ENCODE data around the gene SYTL3.
"Not testable (repeated sequence)": the region's sequence is repeated elsewhere in the genome, so short reads cannot be mapped to it uniquely, and the experiment has no call there.

The SYTL3 gene

DNA sequence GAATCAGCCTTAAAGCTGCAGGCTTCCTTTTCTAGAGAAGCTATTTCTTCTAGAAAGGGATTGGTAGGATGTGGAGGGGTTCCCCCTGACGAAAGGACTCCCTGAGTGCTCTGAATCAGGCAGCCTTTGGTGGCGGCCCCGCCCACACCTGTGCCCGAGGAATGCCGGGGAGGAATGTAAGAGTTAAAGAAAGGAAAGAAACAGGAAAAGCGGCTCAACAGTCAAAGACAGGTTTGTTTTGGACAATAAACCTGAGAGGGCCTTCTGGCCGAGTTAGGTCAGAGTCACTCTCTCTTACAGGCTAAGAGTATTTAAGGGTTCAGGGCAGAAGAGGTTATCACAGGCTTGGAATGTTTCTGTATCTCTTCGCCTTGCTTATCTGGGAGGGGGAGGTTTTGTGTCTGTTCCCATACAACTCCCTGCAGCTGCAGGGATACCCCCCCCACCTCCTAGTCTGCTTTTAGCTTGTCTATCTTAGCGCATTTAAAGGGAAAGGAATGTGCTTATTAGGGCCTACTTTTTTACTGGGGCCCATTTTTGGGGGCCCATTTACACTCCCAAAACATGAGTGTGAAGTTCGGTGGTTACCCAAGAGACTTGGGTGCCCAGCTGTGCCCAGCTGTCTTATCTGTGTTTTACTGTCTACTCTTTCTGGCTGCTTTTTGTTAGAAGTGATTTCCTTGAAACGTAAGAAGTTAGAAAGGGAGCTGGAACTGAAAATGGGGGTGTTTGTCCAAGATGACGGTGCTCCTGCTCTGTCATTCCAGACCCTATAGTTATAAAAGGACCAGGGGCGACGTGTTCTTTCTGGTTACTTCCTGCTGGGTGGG, 38.1 kb upstream of the SYTL3 start:
- Mint-ChIP-seq H3K9me3 (no peaks in the 10 kb centered on the region), H3K27me3 (no peaks in the 10 kb centered on the region), H3K4me1 (no peaks in the 10 kb centered on the region), H3K36me3 (peaks cover 73% of the 10 kb centered on the region), H3K4me3 (no peak overlapping the region), H3K27ac (peak overlapping the region; percentile 74)
- no peak for DNase-seq
- CTCF ChIA-PET: interaction anchor here (1.5 to 1.6 kb wide), 2 partner anchors 79 to 398 kb away, joined by 3 to 4 read pairs; no protein-coding TSS in a partner anchor

DNA sequence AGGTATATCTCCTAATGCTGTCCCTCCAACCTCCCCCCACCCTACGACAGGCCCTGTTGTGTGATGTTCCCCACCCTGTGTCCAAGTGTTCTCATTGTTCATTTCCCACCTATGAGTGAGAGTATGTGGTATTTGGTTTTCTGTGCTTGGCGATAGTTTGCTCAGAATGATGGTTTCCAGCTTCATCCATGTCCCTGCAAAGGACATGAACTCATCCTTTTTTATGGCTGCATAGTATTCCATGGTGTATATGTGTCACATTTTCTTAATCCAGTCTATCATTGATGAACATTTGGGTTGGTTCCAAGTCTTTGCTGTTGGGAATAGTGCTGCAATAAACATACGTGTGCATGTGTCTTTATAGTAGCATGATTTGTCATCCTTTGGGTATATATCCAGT, 35.2 kb upstream of the SYTL3 start:
- H3K27me3 Mint-ChIP-seq, DNase-seq, H3K4me3 Mint-ChIP-seq, H3K4me1 Mint-ChIP-seq, H3K9me3 Mint-ChIP-seq, CTCF ChIA-PET: not testable (repeated sequence)
- Mint-ChIP-seq H3K36me3 (peaks cover 81% of the 10 kb centered on the region), H3K27ac (peak overlapping the region; percentile 29)

DNA sequence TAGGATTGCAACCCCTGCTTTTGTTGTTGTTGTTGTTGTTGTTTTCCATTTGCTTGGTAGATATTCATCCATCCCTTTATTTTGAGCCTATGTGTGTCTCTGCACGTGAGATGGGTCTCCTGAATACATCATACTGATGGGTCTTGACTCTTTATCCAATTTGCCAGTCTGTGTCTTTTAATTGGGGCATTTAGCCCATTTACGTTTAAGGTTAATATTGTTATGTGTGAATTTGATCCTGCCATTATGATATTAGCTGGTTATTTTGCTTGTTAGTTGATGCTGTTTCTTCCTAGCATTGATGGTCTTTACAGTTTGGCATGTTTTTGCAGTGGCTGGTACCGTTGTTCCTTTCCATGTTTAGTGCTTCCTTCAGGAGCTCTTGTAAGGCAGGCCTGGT, 31.6 kb upstream of the SYTL3 start:
- H3K27ac Mint-ChIP-seq, H3K27me3 Mint-ChIP-seq, H3K4me3 Mint-ChIP-seq, H3K9me3 Mint-ChIP-seq, H3K4me1 Mint-ChIP-seq, CTCF ChIA-PET, DNase-seq: not testable (repeated sequence)
- peaks cover 75% of the 10 kb centered on the region for H3K36me3 Mint-ChIP-seq

DNA sequence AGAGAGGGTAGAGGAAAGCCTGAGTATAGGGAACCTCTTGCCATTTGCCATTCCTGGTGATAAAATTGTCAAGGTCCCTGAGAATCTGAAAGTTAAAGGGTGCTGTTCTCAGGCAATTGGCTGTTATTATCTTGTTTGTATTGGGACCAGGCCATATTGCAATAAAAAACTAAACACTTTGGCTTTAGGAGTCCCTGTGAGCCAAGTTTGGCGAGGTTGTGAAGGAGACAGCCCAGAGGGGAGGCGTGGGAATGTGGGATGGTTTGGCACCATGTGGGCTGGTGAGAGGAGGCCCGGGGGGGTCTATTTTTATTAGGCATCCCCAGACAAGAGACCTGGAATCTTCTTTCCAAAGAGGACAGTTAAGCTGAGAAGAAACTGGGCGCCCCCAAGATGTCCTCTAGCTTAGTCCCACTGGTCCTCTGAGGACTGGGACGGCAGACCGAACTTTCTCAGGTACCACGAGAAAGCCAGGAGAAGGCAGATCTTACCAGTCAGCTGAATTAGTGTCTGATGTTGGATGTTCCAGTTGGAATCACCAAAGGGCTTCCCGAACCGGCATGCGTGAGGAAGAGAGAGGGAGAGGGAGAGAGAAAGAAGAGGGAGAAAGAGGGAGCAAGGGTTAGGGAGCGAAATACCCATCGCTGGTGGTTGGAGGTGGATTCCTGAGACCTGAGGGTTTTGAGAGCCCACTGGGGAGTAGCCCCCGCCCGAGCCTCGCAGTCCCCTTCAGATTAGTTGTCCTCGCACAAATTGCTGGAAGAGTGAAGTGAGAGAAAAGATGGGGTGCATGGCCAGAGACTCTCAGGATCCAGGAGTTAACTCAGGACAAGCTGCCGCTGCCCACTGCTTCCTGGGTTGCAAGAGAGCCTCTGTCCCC, 29.7 kb upstream of the SYTL3 start:
- Mint-ChIP-seq H3K27me3 (no peaks in the 10 kb centered on the region), H3K36me3 (peaks cover 67% of the 10 kb centered on the region), H3K9me3 (no peaks in the 10 kb centered on the region), H3K4me1 (no peaks in the 10 kb centered on the region), H3K27ac (no peak overlapping the region), H3K4me3 (no peak overlapping the region)
- DNase-seq: no peak
- CTCF ChIA-PET: interaction anchor here (0.6 to 0.9 kb wide), 2 partner anchors 15 to 420 kb away, joined by 3 to 4 read pairs; no protein-coding TSS in a partner anchor

DNA sequence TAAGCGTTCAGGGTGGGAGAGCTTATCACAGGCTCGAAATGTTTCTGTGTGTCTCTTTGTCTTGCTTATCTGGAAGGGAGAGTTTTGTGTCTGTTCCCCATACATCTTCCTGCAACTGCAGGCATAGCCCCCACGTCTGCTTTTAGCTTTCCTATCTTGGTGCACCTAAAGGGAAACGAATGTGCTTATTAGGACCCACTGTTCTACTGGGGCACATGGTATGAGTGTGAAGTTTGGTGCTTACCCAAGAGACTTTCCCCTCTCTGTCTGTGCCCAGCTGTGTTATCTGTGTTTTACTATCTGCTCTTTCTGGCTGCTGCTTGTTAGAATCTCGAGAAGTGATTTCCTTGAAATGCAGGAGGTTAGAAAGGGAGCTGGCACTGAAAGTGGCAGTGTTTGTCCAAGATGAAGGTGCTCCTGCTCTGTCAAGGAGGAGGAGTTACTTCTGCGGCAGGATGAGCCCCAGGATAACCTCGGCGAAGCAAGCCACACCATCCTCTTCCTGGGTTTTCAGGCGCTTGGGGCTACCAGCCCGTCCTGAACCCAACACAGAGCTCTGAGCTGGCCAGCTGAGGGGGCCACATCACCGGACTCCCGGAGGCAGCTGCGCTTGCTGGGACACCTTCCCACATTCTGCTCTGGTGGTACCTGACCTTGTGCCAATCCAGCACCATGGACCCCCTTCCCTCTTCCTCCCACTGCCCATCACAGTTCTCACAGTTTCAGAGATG, 28.7 kb upstream of the SYTL3 start:
- Mint-ChIP-seq H3K4me1 (no peaks in the 10 kb centered on the region), H3K4me3 (no peak overlapping the region), H3K9me3 (no peaks in the 10 kb centered on the region), H3K27me3 (no peaks in the 10 kb centered on the region), H3K36me3 (peaks cover 65% of the 10 kb centered on the region), H3K27ac (no peak overlapping the region)
- DNase-seq: no peak
- CTCF ChIA-PET: interaction anchor here (0.6 to 0.9 kb wide), 2 partner anchors 16 to 419 kb away, joined by 3 to 4 read pairs; no protein-coding TSS in a partner anchor

DNA sequence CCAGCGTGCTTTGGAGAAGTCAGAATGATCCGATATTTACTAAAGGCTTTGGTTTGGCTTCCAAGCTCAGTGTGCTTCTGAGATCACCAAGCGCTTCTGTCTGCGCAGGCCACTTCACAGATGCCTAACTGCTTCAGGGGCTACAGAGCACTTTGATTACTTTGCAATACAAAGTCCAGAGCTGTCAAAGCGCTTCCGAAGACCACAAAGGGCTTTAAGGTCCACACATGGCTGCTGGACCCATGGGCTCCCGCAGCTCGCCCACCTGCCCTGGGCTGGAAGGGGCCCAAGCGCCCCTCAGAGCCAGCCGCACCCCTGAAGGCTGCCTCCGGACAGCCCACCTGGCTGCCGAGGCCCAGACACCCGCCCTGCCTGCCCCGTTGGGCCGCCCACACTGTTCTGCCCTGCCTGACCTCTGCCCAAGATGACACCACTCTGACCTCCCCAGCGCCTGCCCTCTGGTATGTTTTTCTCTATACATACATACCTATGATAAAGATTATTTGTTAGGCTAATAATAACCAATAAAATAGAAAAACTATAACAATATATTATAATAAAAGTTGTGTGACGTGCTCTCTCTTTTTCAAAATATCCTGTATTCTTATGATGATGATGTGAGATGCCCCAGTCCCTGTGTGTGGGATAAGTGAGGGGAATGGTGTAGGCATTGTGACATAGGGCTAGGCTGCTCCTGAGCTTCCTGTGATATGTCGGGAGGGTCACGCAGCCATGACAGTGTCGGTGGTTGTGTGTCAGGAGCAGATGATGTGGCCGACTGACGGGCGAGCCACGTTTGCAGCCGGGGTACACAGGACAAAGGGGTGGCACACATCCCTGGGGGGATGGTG, 27.9 kb upstream of the SYTL3 start:
- no peaks in the 10 kb centered on the region for H3K4me1 Mint-ChIP-seq
- no peaks in the 10 kb centered on the region for H3K9me3 Mint-ChIP-seq
- CTCF ChIA-PET: interaction anchor here (0.6 kb wide), 1 partner anchor 69 kb away, joined by 4 read pairs; no protein-coding TSS in a partner anchor
- no peak overlapping the region for H3K4me3 Mint-ChIP-seq
- H3K27me3 Mint-ChIP-seq: no peaks in the 10 kb centered on the region
- DNase-seq: no peak
- peaks cover 61% of the 10 kb centered on the region for H3K36me3 Mint-ChIP-seq
- no peak overlapping the region for H3K27ac Mint-ChIP-seq

DNA sequence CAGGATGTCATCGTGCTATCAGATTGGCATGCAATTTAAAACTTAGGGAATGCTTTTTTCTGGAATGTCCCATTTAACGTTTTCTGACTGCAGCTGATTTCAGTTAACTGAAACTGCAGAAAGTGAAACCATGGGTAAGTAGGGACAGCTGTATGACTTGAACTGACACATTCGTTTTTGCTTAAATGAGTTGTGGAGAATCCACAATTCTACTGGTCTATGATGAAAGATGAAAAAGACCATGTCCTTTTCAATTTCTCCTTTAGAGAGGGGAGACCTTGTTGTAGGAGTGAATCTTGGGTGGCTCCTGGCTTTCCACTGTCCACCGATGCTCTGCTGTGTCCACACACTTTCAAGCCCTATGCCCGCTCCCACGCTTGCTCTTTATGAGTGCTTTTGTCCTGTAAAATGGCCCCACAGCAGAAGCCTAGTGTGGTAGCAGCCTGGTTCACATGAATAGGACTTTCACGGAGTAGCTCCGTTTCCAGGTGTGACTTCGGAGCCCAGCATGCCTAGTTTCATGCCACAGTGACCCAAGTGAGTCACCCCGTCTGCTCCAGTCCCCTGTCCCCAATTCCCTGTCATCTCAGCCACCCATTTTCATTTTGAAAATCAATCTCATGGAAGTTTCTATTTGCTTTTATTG, 27.2 kb upstream of the SYTL3 start:
- no peaks in the 10 kb centered on the region for H3K4me1 Mint-ChIP-seq
- no peak overlapping the region for H3K27ac Mint-ChIP-seq
- no peak overlapping the region for H3K4me3 Mint-ChIP-seq
- no peaks in the 10 kb centered on the region for H3K9me3 Mint-ChIP-seq
- no peaks in the 10 kb centered on the region for H3K27me3 Mint-ChIP-seq
- no peak for DNase-seq
- H3K36me3 Mint-ChIP-seq: peaks cover 61% of the 10 kb centered on the region
- CTCF ChIA-PET: interaction anchor here (1.5 kb wide), 1 partner anchor 408 kb away, joined by 4 read pairs; no protein-coding TSS in a partner anchor

DNA sequence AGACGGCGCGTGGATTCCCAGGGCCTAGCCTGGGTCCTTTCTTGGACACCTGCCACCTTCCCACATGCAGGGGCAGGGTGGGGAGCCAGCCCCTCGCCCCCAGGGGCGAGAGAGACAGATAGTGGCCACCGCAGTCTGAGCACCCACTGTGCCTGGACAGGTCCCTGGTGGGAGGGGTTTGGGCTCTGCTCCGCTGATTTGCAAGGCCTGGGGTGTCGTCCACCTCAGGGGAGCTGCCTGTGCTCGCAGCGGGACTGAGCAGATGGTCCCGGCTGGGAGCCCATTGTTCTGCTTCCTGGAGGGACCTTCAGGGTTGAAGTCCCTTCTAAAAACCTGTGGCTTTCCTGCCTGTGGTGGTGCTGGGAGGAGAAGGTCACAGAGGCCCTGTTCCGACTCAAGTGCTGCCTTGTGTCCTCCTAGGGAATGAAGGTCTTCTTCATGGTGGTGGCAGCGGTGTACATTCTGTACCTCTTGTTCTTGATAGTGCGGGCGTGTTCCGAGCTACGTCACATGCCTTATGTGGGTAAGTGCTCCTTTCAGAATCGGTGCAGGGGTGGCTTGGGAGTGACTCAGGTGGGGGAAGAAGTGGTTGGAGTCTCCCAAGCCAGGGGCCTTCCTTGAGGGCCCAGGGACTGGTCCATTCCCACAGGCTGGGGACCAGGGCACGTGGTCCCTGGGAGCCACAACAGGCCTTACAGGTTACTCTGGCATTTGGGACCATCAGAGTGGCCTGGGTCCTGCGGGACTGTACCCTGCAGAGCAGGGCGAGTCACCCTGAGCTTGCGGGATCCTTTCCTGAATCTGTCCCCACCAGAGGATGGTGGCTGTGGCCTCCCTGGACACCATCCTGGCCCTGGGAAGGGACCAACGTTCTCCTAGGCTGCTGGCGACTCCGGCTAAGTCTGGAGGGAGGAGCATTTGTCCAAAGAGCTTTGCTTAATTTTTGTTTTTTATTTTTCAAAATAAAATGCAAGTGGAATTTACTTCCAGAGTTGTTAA, 24.9 kb upstream of the SYTL3 start:
- DNase-seq: no peak
- H3K4me3 Mint-ChIP-seq: no peak overlapping the region
- peaks cover 8% of the 10 kb centered on the region for H3K4me1 Mint-ChIP-seq
- H3K27me3 Mint-ChIP-seq: no peaks in the 10 kb centered on the region
- no peak overlapping the region for H3K27ac Mint-ChIP-seq
- H3K36me3 Mint-ChIP-seq: peaks cover 58% of the 10 kb centered on the region
- H3K9me3 Mint-ChIP-seq: no peaks in the 10 kb centered on the region
- CTCF ChIA-PET: interaction anchor here (2.2 kb wide), 1 partner anchor 66 kb away, joined by 7 read pairs; no protein-coding TSS in a partner anchor

DNA sequence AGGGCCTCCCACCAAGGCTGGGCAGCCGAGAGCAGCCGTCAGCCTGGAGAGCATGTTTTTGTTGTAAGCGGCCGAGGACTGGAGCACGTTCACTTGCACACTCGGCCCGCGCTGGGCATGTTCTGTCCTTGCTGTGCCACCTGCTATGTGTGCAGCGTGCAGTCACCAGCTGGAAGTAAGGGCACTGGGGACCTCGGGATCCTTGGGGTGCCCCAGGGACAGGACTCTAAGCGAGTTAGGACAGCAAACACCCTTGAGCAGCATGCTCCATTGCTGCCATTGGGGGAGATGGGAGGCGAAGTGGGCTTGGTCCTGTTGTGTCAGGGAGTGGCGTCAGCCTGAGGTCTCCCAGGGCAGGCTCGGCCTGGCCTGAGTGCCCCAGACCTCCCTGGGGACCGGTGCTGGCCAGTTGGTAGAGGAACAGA, 24.0 kb upstream of the SYTL3 start:
- H3K27me3 Mint-ChIP-seq: no peaks in the 10 kb centered on the region
- peaks cover 55% of the 10 kb centered on the region for H3K36me3 Mint-ChIP-seq
- no peak for DNase-seq
- peaks cover 10% of the 10 kb centered on the region for H3K4me1 Mint-ChIP-seq
- H3K9me3 Mint-ChIP-seq: no peaks in the 10 kb centered on the region
- no peak overlapping the region for H3K4me3 Mint-ChIP-seq
- H3K27ac Mint-ChIP-seq: no peak overlapping the region
- CTCF ChIA-PET: interaction anchor here (0.7 kb wide), 1 partner anchor 65 kb away, joined by 3 read pairs; no protein-coding TSS in a partner anchor

DNA sequence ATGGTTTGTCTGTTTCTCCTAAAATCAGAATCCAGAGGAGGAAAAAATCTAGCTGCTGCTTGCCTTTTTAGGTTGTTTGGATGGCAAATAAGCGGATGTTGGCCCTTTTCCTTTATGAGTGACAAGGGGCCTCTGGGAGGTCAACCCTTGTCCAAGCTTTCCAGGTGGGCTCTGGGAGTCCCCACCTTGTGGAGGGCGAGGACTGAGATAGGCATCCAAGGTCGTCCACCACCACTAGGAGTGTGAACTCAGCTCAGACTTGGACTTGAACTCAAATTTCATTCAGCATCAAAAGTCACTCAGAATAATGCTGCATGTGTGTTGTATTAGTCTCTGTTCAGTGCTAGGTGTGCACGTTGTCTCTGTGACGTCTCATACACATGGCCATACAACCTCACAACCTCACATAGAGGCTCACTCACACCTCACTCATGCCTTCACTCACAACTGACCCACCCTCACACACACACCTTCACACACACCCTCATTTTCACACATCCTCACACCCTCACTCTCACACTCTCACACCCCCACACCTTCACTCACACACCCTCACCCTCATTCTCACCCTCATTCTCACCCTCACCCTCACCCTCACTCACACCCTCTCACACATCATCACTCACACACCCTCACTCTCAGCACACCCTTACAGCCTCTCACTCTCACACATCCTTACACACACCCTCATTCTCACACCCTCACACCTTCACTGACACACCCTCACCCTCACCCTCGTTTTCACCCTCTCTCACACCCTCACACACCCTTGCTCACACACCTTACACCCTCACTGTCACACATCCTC, 23.3 kb upstream of the SYTL3 start:
- H3K27ac Mint-ChIP-seq: peak overlapping the region; percentile 30
- peaks cover 17% of the 10 kb centered on the region for H3K4me1 Mint-ChIP-seq
- no peak overlapping the region for H3K4me3 Mint-ChIP-seq
- CTCF ChIA-PET: interaction anchor here (0.7 kb wide), 1 partner anchor 65 kb away, joined by 3 read pairs; no protein-coding TSS in a partner anchor
- H3K9me3 Mint-ChIP-seq: no peaks in the 10 kb centered on the region
- no peaks in the 10 kb centered on the region for H3K27me3 Mint-ChIP-seq
- no peak for DNase-seq
- peaks cover 59% of the 10 kb centered on the region for H3K36me3 Mint-ChIP-seq

DNA sequence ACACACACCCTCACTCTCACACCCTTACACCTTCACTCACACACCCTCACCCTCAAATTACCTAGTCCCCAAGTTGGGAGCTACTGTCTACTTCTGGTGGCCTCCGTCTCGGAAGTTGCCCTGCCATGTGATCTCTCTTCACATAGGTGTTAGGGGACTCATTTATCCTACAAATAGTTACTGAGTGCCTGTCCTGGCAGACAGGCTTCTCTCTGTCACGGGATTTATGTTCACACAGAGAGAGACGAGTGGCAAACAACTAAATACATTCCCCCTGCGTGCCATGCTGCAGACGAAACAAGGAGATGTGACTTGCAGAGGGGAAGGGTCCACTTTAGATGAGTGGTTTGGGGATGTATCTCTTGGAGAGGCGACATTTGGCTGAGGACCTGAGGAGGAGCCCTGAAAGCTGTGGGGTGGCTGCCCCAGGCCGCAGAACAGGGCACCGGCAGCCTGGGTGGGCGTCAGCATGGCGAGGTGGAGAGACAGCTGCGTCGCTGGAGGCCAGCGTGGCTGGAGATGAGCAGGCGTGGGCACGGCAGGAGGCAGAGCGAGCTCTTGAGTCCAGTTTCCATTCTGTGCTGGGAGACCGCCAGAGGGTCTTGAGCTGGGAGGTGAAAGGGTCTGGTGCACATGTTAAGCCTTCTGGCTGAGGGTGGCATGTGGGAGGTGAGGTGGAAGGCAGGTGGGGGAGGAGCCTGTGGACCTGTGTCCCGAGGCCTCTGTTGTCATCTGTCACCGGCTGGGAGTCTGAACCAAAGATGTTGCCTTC, 22.5 kb upstream of the SYTL3 start:
- CTCF ChIA-PET: interaction anchor here (4.6 kb wide), 1 partner anchor 63 kb away, joined by 30 read pairs; no protein-coding TSS in a partner anchor
- H3K27me3 Mint-ChIP-seq: no peaks in the 10 kb centered on the region
- DNase-seq: no peak
- H3K27ac Mint-ChIP-seq: peak overlapping the region; percentile 53
- no peak overlapping the region for H3K4me3 Mint-ChIP-seq
- peaks cover 62% of the 10 kb centered on the region for H3K36me3 Mint-ChIP-seq
- H3K9me3 Mint-ChIP-seq: no peaks in the 10 kb centered on the region
- peaks cover 23% of the 10 kb centered on the region for H3K4me1 Mint-ChIP-seq
